ENCODE results near the gene SERPINF2.
A peak's percentile ranks its signal among the peaks of the same experiment; 100 is the strongest.
"Not testable (repeated sequence)": the region's sequence is repeated elsewhere in the genome, so short reads cannot be mapped to it uniquely, and the experiment has no call there.

The SERPINF2 gene

GRCh38 chr17:1716912-1717695 is 25.6 kb upstream of the SERPINF2 start:
- peak; percentile 98 for DNase-seq

GRCh38 chr17:1718362-1719165 is 24.1 kb upstream of the SERPINF2 start:
- DNase-seq = no peak

GRCh38 chr17:1720856-1721386 is 21.8 kb upstream of the SERPINF2 start:
- DNase-seq = peak; percentile 76

- not testable (repeated sequence) for DNase-seq
Measured at GRCh38 chr17:1722022-1722421, 20.6 kb upstream of the SERPINF2 start.

- peak; percentile 92 for DNase-seq
Measured at GRCh38 chr17:1724351-1724868, 18.3 kb upstream of the SERPINF2 start, which contains the start of gene WDR81. Gene WDR81 (plus strand): TSS chr17:1724704. CDS start chr17:1724960, 256 bp downstream.

- DNase-seq = peak; percentile 59
Measured at GRCh38 chr17:1724869-1725641, 17.6 kb upstream of the SERPINF2 start.

- no peak for DNase-seq
Measured at GRCh38 chr17:1725642-1726511, 16.8 kb upstream of the SERPINF2 start.

GRCh38 chr17:1726626-1727257 is 15.9 kb upstream of the SERPINF2 start:
- no peak for DNase-seq

GRCh38 chr17:1727258-1727789 is 15.3 kb upstream of the SERPINF2 start:
- DNase-seq = no peak

GRCh38 chr17:1727876-1728630 is 14.6 kb upstream of the SERPINF2 start:
- DNase-seq = no peak

- no peak for DNase-seq
Measured at GRCh38 chr17:1729966-1730325, 12.7 kb upstream of the SERPINF2 start.

- DNase-seq = peak; percentile 49
Measured at GRCh38 chr17:1730326-1731193, 12.1 kb upstream of the SERPINF2 start.

GRCh38 chr17:1731194-1731506 is 11.5 kb upstream of the SERPINF2 start:
- no peak for DNase-seq

- no peak for DNase-seq
Measured at GRCh38 chr17:1732241-1732832, 10.3 kb upstream of the SERPINF2 start.

- DNase-seq = no peak
Measured at GRCh38 chr17:1732833-1733321, 9.8 kb upstream of the SERPINF2 start.

- DNase-seq = no peak
Measured at GRCh38 chr17:1733759-1734158, 8.9 kb upstream of the SERPINF2 start.

GRCh38 chr17:1735418-1735817 is 7.3 kb upstream of the SERPINF2 start:
- DNase-seq = no peak

- no peak for DNase-seq
Measured at GRCh38 chr17:1735834-1736347, 6.8 kb upstream of the SERPINF2 start.

Data from eye (tissue), 1 donor.